ENCODE measurements around the gene PRAMEF17.
"Not testable (repeated sequence)": the region's sequence is repeated elsewhere in the genome, so short reads cannot be mapped to it uniquely, and the experiment has no call there.

Gene PRAMEF17

DNA sequence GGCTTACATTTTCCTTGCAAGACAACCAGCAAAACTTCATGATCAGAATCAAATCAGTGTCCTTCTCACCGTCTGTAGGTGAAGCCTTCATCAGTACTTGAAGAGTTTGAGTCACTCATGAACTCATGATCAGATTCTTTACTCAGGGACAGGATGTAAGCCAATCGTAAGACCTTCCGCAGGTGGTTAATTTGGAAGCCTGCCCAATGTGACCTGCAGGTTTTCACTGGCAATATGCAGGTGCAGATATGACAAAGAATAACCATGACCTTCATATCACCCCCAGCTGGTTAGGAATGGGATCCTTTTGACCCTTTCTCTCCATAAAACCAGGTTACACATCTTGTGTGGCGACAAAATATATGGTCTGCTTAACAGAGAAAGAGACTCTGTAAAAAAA is 18.4 kb downstream of the PRAMEF17 start:
- DNase-seq (ENCODE audit: low read depth) = no peak
- no peak overlapping the region for H3K4me3 ChIP-seq (ENCODE audit: low read length)
- TF ChIP-seq, protein P1, sequence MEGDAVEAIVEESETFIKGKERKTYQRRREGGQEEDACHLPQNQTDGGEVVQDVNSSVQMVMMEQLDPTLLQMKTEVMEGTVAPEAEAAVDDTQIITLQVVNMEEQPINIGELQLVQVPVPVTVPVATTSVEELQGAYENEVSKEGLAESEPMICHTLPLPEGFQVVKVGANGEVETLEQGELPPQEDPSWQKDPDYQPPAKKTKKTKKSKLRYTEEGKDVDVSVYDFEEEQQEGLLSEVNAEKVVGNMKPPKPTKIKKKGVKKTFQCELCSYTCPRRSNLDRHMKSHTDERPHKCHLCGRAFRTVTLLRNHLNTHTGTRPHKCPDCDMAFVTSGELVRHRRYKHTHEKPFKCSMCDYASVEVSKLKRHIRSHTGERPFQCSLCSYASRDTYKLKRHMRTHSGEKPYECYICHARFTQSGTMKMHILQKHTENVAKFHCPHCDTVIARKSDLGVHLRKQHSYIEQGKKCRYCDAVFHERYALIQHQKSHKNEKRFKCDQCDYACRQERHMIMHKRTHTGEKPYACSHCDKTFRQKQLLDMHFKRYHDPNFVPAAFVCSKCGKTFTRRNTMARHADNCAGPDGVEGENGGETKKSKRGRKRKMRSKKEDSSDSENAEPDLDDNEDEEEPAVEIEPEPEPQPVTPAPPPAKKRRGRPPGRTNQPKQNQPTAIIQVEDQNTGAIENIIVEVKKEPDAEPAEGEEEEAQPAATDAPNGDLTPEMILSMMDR (conservative IDR thresholded peaks at IDR 0.05; ENCODE audit: low read length) = no peak

DNA sequence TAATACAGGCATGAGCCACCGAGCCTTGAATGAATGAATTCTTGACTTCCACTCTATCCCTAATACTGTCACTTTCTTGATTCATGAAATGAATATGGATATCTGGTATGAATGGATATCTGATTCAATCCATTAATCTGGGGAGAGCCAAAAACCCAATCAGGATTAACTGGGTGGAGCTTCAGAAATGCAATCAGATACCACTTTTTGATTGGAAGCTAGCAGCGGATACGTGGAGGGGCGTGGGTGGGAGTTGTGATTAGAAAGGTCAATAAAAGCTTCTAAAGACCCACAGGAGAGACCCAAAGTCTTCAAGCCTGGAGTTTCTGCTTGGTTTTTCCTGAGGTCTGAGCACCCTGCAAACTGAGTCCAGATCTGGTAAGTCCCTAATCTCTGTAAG is 20.7 kb downstream of the PRAMEF17 start, which contains the start of gene PRAMEF20:
Gene PRAMEF20 (plus strand): TSS at position 301 of the 400 bp plus-strand sequence. CDS start 5,905 bp downstream, outside the sequence.
- DNase-seq (ENCODE audit: low read depth); H3K4me3 ChIP-seq (ENCODE audit: low read length): not testable (repeated sequence)

GRCh38 chr1:13430495-13430894 is 41.1 kb downstream of the PRAMEF17 start:
- no peak overlapping the region for H3K4me3 ChIP-seq (ENCODE audit: low read length)

GRCh38 chr1:13432251-13432650 is 42.8 kb downstream of the PRAMEF17 start:
- DNase-seq (ENCODE audit: low read depth) = no peak
- TF ChIP-seq, protein P1 (conservative IDR thresholded peaks at IDR 0.05; ENCODE audit: low read length) = no peak
- no peak overlapping the region for H3K4me3 ChIP-seq (ENCODE audit: low read length)

More at GRCh38 chr1:13430495-13430894, 41.1 kb downstream of the PRAMEF17 start:
- no peak for DNase-seq (ENCODE audit: low read depth)
- TF ChIP-seq, protein P1 (conservative IDR thresholded peaks at IDR 0.05; ENCODE audit: low read length) = no peak

DNA sequence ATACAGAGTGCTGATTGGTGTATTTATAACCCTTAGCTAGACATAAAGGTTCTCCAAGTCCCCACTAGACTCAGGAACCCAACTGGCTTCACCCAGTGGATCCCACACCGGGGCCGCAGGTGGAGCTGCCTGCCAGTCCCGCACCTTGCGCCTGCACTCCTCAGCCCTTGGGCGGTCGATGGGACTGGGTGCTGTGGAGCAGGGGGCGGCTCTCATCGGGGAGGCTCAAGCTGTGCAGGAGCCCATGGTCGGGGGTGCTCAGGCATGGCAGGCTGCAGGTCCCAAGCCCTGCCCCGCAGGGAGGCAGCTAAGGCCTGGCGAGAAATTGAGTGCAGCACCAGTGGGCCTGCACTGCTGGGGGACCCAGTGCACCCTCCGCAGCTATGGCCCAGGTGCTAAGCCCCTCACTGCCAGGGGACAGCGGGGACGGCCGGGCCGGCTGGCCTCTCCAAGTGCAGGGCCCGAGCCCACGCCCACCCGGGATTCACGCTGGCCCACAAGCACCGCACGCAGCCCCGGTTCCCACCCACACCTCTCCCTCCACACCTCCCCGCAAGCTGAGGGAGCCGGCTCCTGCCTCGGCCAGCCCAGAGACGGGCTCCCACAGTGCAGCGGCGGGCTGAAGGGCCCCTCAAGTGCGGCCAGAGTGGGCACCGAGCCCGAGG is 44.4 kb downstream of the PRAMEF17 start:
- DNase-seq (ENCODE audit: low read depth); H3K4me3 ChIP-seq (ENCODE audit: low read length): not testable (repeated sequence)

- TF ChIP-seq, protein P1 (conservative IDR thresholded peaks at IDR 0.05; ENCODE audit: low read length) = no peak
- no peak for DNase-seq (ENCODE audit: low read depth)
- no peak overlapping the region for H3K4me3 ChIP-seq (ENCODE audit: low read length)
Observed at GRCh38 chr1:13435458-13435857, 46.0 kb downstream of the PRAMEF17 start.

DNA sequence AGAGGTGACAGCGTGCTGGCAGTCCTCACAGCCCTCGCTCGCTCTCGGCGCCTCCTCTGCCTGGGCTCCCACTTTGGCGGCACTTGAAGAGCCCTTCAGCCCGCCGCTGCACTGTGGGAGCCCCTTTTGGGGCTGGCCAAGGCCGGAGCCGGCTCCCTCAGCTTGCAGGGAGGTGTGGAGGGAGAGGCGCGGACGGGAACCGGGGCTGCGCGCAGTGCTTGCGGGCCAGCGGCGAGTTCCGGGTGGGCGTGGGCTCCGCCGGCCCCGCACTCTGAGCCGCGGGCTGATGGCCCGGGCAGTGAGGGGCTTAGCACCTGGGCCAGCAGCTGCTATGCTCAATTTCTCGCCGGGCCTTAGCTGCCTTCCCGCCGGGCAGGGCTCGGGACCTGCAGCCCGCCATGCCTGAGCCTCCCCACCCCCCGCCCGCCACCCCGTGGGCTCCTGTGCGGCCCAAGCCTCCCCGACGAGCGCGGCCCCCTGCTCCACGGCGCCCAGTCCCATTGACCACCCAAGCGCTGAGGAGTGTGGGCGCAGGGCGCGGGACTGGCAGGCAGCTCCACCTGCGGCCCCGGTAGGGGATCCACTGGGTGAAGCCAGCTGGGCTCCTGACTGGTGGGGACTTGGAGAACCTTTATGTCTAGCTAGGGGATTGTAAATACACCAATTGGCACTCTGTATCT is 49.8 kb downstream of the PRAMEF17 start:
- not testable (repeated sequence) for H3K4me3 ChIP-seq (ENCODE audit: low read length); DNase-seq (ENCODE audit: low read depth)
